Measurements from ENCODE around the gene FAT4.

DNA sequence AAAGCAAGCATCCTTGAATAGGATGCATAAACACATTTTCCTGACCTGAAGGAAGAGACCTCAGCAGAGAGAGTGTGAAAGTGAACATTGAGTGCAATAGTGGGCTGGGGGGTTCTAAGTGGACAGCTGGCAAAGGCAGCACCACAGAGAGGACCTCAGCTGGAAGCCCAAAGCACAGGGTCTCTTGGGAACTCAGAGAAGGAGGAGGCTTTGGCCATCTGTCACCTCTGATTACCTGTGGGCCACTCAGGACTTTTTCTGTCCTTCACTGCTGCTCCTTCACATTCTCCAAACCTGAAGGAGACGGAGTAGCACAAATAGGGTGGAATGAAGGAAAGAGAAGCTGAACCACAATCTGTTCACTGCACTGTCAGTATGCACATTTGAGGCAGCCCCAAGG is 37.9 kb upstream of the FAT4 start:
- TF ChIP-seq, protein P1, sequence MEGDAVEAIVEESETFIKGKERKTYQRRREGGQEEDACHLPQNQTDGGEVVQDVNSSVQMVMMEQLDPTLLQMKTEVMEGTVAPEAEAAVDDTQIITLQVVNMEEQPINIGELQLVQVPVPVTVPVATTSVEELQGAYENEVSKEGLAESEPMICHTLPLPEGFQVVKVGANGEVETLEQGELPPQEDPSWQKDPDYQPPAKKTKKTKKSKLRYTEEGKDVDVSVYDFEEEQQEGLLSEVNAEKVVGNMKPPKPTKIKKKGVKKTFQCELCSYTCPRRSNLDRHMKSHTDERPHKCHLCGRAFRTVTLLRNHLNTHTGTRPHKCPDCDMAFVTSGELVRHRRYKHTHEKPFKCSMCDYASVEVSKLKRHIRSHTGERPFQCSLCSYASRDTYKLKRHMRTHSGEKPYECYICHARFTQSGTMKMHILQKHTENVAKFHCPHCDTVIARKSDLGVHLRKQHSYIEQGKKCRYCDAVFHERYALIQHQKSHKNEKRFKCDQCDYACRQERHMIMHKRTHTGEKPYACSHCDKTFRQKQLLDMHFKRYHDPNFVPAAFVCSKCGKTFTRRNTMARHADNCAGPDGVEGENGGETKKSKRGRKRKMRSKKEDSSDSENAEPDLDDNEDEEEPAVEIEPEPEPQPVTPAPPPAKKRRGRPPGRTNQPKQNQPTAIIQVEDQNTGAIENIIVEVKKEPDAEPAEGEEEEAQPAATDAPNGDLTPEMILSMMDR (IDR thresholded peaks at IDR 0.05): no peak
- TF ChIP-seq POLR2A (IDR thresholded peaks at IDR 0.05): no peak
